HCT116 (cell line): Measurements from ENCODE around the gene CPZ. TPM values are rescaled to one million over a fixed set of nuclear protein-coding genes. Genes with fewer than 3 reads are reported as not detected.
"Not testable (repeated sequence)": the region's sequence is repeated elsewhere in the genome, so short reads cannot be mapped to it uniquely, and the experiment has no call there.

Source experiments
- ATAC-seq: fragments of 200-7000 bp; cut with Tn5 transposase; 2 replicates; pipeline ENCODE4 v1.9.1; 2020; ENCODE audit warnings: mild to moderate bottlenecking, moderate library complexity
- BruUV-seq: library from RNA; stranded (reverse); fragments of 400-500 nt; replicated peaks from 2 replicates; lab custom pipeline; 2021; lab: Mats Ljungman, UMichigan
- CTCF ChIA-PET: fragments of 300-600 bp; sonication (Branson Sonifier 250); formaldehyde crosslinking; loops from one replicate; lab custom pipeline; 2021; ENCODE audit warnings: antibody characterized with exemption; lab: Charles Lee
- POLR2A ChIA-PET: fragments of 300-600, 350-600 bp; sonication (Branson Sonifier 250); formaldehyde crosslinking; loops from one replicate; lab custom pipeline; 2021; ENCODE audit warnings: antibody characterized with exemption; lab: Charles Lee
- RAD21 ChIA-PET, 2 experiments: fragments of 300-600 bp; sonication (Branson Sonifier 250); formaldehyde crosslinking; loops; one replicate each; lab custom pipeline; 2023; ENCODE audit warnings: low total read pairs in 2 of 2; ENCODE audit not compliant: uncharacterized antibody in 2 of 2, unreplicated experiment in 2 of 2, low non-redundant PET in 1 of 2; lab: Charles Lee
- DNase-seq: peaks from one replicate; pipeline ENCODE4 v3.0.0-alpha.2; 2010; ENCODE audit warnings: low read depth, low spot score
- H2AFZ ChIP-seq: fragments of 200-600 bp; shearing (Covaris generic), sonication (generic); 2 replicates; pipeline ENCODE4 v1.6.1; 2017; ENCODE audit warnings: low read depth, mixed run types, mixed read lengths, antibody characterized with exemption, low read length; ENCODE audit not compliant: poor library complexity, severe bottlenecking
- H3K27ac ChIP-seq: 2 replicates; pipeline ENCODE4 v1.5.1; 2012; ENCODE audit warnings: low read depth, low read length
- H3K27me3 ChIP-seq: fragments of 200-600 bp; sonication (generic); 2 replicates; pipeline ENCODE4 v1.6.1; 2016; ENCODE audit warnings: mixed run types, low read length, mixed read lengths; ENCODE audit not compliant: insufficient read depth
- H3K36me3 ChIP-seq, 2 experiments: fragments of 200-500 bp in 1 of 2; fragments of 200-600 bp in 1 of 2; sonication (Bioruptor generic) in 1 of 2; sonication (generic) in 1 of 2; 2 replicates each; pipeline versions ENCODE4 v1.5.1 to v1.6.1; 2014 to 2016; ENCODE audit warnings: low read length in 2 of 2, inconsistent platforms in 1 of 2, mixed read lengths in 1 of 2, mixed run types in 1 of 2; ENCODE audit not compliant: insufficient read depth in 2 of 2, control insufficient read depth in 1 of 2
- H3K4me1 ChIP-seq, 2 experiments: fragments of 200-600 bp in 1 of 2; sonication (generic) in 1 of 2; 2 replicates each; pipeline versions ENCODE4 v1.5.1 to v1.6.1; 2012 to 2017; ENCODE audit warnings: low read length in 2 of 2, inconsistent platforms in 1 of 2, mild to moderate bottlenecking in 1 of 2, mixed read lengths in 1 of 2, mixed run types in 1 of 2, moderate library complexity in 1 of 2; ENCODE audit not compliant: insufficient read depth in 2 of 2, control insufficient read depth in 1 of 2
- H3K4me2 ChIP-seq: fragments of 200-600 bp; sonication (generic); 2 replicates; pipeline ENCODE4 v1.6.1; 2017; ENCODE audit warnings: mixed run types, low read length, mixed read lengths
- H3K4me3 ChIP-seq, 2 experiments: fragments of 200-600 bp in 1 of 2; sonication (generic) in 1 of 2; replicated peaks in 1 of 2; 2 replicates each; pipeline ENCODE4 v1.5.1; 2011 to 2016; ENCODE audit warnings: low read length in 2 of 2, control low read depth in 1 of 2, low read depth in 1 of 2, mild to moderate bottlenecking in 1 of 2, mixed read lengths in 1 of 2, mixed run types in 1 of 2
- H3K79me2 ChIP-seq: fragments of 200-600 bp; sonication (generic); 2 replicates; pipeline ENCODE4 v1.6.1; 2017; ENCODE audit warnings: mild to moderate bottlenecking, mixed run types, low read length, moderate library complexity, mixed read lengths; ENCODE audit not compliant: insufficient read depth
- H3K9ac ChIP-seq: fragments of 200-600 bp; sonication (generic); 2 replicates; pipeline ENCODE4 v1.6.1; 2016; ENCODE audit warnings: low read length, mixed read lengths
- H3K9me2 ChIP-seq: fragments of 200-600 bp; sonication (generic), shearing (Covaris generic); 2 replicates; pipeline ENCODE4 v1.6.1; 2017; ENCODE audit warnings: mixed run types, mild to moderate bottlenecking, moderate library complexity; ENCODE audit not compliant: insufficient read depth
- H3K9me3 ChIP-seq, 2 experiments: fragments of 200-500 bp in 1 of 2; fragments of 200-600 bp in 1 of 2; sonication (Bioruptor generic) in 1 of 2; sonication (generic) in 1 of 2; 2 replicates each; pipeline ENCODE4 v1.6.1; 2014 to 2017; ENCODE audit warnings: low read length in 2 of 2, mixed read lengths in 2 of 2, inconsistent platforms in 1 of 2, low read depth in 1 of 2, mild to moderate bottlenecking in 1 of 2, mixed run types in 1 of 2, moderate library complexity in 1 of 2; ENCODE audit not compliant: control insufficient read depth in 1 of 2, insufficient read depth in 1 of 2
- H4K20me1 ChIP-seq: fragments of 200-600 bp; sonication (generic), shearing (Covaris generic); 2 replicates; pipeline ENCODE4 v1.6.1; 2017; ENCODE audit warnings: mixed run types, mild to moderate bottlenecking, moderate library complexity; ENCODE audit not compliant: insufficient read depth
- CBX3 ChIP-seq: IDR thresholded peaks from 2 replicates; pipeline ENCODE4 v1.6.1; 2012; ENCODE audit warnings: low read depth
- ELF1 ChIP-seq: IDR thresholded peaks from 2 replicates; pipeline ENCODE4 v1.6.1; 2012; ENCODE audit warnings: low read depth, borderline replicate concordance
- EZH2 ChIP-seq: fragments of 200-600 bp; sonication (generic); IDR thresholded peaks from 2 replicates; pipeline ENCODE4 v1.6.1; 2017; ENCODE audit warnings: antibody characterized with exemption, mixed run types
- EZH2phosphoT487 ChIP-seq: fragments of 200-600 bp; IDR thresholded peaks from 2 replicates; pipeline ENCODE4 v1.6.1; 2018; ENCODE audit warnings: antibody characterized with exemption, borderline replicate concordance
- POLR2A ChIP-seq: IDR thresholded peaks from 2 replicates; pipeline ENCODE4 v1.7.0; 2011; ENCODE audit warnings: borderline replicate concordance; ENCODE audit not compliant: insufficient read depth, insufficient read length; ENCODE audit errors: extremely low read depth
- POLR2AphosphoS5 ChIP-seq: IDR thresholded peaks from 2 replicates; pipeline ENCODE4 v1.6.1; 2011; ENCODE audit warnings: mild to moderate bottlenecking, low read depth, low read length, moderate library complexity
- RAD21 ChIP-seq: IDR thresholded peaks from 2 replicates; pipeline ENCODE4 v1.6.1; 2012; ENCODE audit warnings: low read depth, mild to moderate bottlenecking
- SRF ChIP-seq: IDR thresholded peaks from 2 replicates; pipeline ENCODE4 v1.6.1; 2012; ENCODE audit warnings: low read depth
- TCF7L2 ChIP-seq: IDR thresholded peaks from 2 replicates; pipeline ENCODE4 v1.7.0; 2011; ENCODE audit warnings: borderline replicate concordance, inconsistent platforms; ENCODE audit not compliant: insufficient read depth, insufficient read length; ENCODE audit errors: extremely low read depth
- YY1 ChIP-seq: IDR thresholded peaks from 2 replicates; pipeline ENCODE4 v1.6.1; 2011; ENCODE audit warnings: low read length, low read depth, moderate library complexity, mild to moderate bottlenecking; ENCODE audit not compliant: insufficient replicate concordance; ENCODE audit errors: extremely low read depth
- ZFX ChIP-seq: fragments of 450-650 bp; IDR thresholded peaks from 2 replicates; pipeline ENCODE4 v1.6.1; 2017
- intact Hi-C: fragments of 100-400 bp; cut with micrococcal nuclease; formaldehyde crosslinking; loops from 2 replicates; pipeline ENCODE4 v1.10.0; 2022
- total RNA-seq: library from RNA; stranded (reverse); gene quantifications from one replicate; pipeline ENCODE4 v1.2.1, GENCODE V29; 2021; ENCODE audit not compliant: unreplicated experiment
- TF ChIP-seq, protein P1 (sequence below): IDR thresholded peaks from 2 replicates; pipeline ENCODE4 v1.6.1; 2012; ENCODE audit warnings: low read depth
- TF ChIP-seq, protein P2 (sequence below): IDR thresholded peaks from 2 replicates; pipeline ENCODE4 v1.6.1; 2012
- TF ChIP-seq, protein P3 (sequence below), 3 experiments: fragments of 200-600 bp in 1 of 3; sonication (generic) in 1 of 3; IDR thresholded peaks in 2 of 3; conservative IDR thresholded peaks in 1 of 3; 2 replicates each; pipeline ENCODE4 v1.5.1; 2012 to 2017; ENCODE audit warnings: low read depth in 2 of 3, low read length in 2 of 3, antibody characterized with exemption in 1 of 3, borderline replicate concordance in 1 of 3, control low read depth in 1 of 3, mild to moderate bottlenecking in 1 of 3, mixed read lengths in 1 of 3, mixed run types in 1 of 3, moderate library complexity in 1 of 3; ENCODE audit not compliant: insufficient read depth in 1 of 3

The CPZ gene
- total RNA-seq, 1 experiment from 2014 or later = not detected

DNA sequence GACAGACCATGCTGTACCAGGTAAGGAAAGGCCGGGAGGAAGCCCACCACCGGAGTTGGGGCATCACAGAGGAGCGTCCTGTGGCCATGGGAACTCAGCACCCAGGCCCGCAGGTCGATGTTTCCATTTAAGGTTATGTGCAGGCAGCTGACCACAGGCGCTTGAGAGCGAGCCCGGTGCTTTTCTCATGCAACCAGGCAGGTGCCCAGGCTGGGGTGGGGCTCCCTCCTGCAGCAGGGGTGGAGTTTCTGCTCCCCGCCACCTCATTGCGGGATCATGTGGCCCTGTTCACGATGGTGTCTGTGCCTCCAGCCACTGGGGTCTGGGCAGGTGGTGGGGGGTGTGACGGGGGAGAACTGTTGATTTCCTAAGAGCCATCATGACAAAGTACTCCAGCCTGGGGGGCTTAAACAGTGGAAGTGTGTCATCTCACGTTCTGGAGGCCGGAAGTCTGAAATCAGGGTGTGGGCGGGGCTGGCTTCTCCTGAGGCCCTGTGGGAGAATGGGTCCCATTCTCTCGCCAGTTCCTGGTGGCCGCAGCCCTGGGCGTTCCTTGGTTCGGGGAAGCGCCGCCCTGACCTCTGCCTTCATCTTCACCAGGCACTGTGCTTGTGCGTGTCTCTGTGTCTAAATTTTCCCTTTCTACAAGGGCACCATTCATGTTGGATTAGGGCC, 60.9 kb downstream of the CPZ start:
- TF ChIP-seq TCF7L2 = no peak
- no peak for TF ChIP-seq SRF
- TF ChIP-seq, protein P1, sequence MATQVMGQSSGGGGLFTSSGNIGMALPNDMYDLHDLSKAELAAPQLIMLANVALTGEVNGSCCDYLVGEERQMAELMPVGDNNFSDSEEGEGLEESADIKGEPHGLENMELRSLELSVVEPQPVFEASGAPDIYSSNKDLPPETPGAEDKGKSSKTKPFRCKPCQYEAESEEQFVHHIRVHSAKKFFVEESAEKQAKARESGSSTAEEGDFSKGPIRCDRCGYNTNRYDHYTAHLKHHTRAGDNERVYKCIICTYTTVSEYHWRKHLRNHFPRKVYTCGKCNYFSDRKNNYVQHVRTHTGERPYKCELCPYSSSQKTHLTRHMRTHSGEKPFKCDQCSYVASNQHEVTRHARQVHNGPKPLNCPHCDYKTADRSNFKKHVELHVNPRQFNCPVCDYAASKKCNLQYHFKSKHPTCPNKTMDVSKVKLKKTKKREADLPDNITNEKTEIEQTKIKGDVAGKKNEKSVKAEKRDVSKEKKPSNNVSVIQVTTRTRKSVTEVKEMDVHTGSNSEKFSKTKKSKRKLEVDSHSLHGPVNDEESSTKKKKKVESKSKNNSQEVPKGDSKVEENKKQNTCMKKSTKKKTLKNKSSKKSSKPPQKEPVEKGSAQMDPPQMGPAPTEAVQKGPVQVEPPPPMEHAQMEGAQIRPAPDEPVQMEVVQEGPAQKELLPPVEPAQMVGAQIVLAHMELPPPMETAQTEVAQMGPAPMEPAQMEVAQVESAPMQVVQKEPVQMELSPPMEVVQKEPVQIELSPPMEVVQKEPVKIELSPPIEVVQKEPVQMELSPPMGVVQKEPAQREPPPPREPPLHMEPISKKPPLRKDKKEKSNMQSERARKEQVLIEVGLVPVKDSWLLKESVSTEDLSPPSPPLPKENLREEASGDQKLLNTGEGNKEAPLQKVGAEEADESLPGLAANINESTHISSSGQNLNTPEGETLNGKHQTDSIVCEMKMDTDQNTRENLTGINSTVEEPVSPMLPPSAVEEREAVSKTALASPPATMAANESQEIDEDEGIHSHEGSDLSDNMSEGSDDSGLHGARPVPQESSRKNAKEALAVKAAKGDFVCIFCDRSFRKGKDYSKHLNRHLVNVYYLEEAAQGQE = no peak
- TF ChIP-seq CBX3 = no peak
- TF ChIP-seq EZH2phosphoT487 = no peak
- TF ChIP-seq ZFX = no peak
- TF ChIP-seq EZH2 = no peak
- TF ChIP-seq POLR2AphosphoS5 = no peak
- TF ChIP-seq ELF1 = no peak
- TF ChIP-seq, protein P2, sequence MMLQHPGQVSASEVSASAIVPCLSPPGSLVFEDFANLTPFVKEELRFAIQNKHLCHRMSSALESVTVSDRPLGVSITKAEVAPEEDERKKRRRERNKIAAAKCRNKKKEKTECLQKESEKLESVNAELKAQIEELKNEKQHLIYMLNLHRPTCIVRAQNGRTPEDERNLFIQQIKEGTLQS = no peak
- TF ChIP-seq, protein P3, sequence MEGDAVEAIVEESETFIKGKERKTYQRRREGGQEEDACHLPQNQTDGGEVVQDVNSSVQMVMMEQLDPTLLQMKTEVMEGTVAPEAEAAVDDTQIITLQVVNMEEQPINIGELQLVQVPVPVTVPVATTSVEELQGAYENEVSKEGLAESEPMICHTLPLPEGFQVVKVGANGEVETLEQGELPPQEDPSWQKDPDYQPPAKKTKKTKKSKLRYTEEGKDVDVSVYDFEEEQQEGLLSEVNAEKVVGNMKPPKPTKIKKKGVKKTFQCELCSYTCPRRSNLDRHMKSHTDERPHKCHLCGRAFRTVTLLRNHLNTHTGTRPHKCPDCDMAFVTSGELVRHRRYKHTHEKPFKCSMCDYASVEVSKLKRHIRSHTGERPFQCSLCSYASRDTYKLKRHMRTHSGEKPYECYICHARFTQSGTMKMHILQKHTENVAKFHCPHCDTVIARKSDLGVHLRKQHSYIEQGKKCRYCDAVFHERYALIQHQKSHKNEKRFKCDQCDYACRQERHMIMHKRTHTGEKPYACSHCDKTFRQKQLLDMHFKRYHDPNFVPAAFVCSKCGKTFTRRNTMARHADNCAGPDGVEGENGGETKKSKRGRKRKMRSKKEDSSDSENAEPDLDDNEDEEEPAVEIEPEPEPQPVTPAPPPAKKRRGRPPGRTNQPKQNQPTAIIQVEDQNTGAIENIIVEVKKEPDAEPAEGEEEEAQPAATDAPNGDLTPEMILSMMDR (IDR thresholded peaks at IDR 0.05 in 2 of 3, conservative IDR thresholded peaks at IDR 0.05 in 1 of 3; ENCODE audit: borderline replicate concordance in 1 of 3, insufficient read depth in 1 of 3, low read depth in 2 of 3, low read length in 2 of 3) = no peak
- TF ChIP-seq POLR2A = no peak
- no peak for TF ChIP-seq YY1
- TF ChIP-seq RAD21 = no peak
- H2AFZ ChIP-seq = no peak overlapping the region
- no peaks in the 10 kb centered on the region for H4K20me1 ChIP-seq
- BruUV-seq = no TSS peak
- no peak for DNase-seq
- H3K9ac ChIP-seq = no peak overlapping the region
- no peaks in the 10 kb centered on the region for H3K4me1 ChIP-seq
- POLR2A ChIA-PET = no interaction called here
- no peaks in the 10 kb centered on the region for H3K9me2 ChIP-seq
- no peaks in the 10 kb centered on the region for H3K36me3 ChIP-seq
- H3K27ac ChIP-seq = no peak overlapping the region
- RAD21 ChIA-PET = no interaction called here
- H3K79me2 ChIP-seq = no peaks in the 10 kb centered on the region
- no peak for ATAC-seq
- H3K4me2 ChIP-seq = no peak overlapping the region
- H3K9me3 ChIP-seq = no peaks in the 10 kb centered on the region
- H3K4me3 ChIP-seq = no peak overlapping the region
- no peaks in the 10 kb centered on the region; the same call in 1 of the 2 replicates for H3K27me3 ChIP-seq
- intact Hi-C loops = no loop called here
- CTCF ChIA-PET = no interaction called here

DNA sequence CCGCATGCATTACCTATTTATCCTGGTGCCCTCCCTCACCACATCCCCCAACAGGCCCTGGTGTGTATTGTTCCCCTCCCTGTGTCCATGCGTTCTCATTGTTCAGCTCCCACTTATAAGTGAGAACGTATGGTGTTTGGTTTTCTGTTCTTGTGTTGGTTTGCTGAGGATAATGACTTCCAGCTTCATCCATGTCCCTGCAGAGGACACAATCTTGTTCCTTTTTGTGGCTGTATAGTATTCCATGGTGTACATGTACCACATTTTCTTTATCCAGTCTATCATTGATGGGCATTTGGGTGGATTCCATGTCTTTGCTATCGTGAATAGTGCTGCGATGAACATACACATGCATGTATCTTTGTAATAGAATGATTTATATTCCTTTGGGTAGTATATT, 61.6 kb downstream of the CPZ start:
- H4K20me1 ChIP-seq, H2AFZ ChIP-seq, RAD21 ChIA-PET, CTCF ChIA-PET, H3K9me3 ChIP-seq, H3K27me3 ChIP-seq, POLR2A ChIA-PET, H3K36me3 ChIP-seq, intact Hi-C loops, DNase-seq, H3K4me1 ChIP-seq, H3K27ac ChIP-seq, BruUV-seq, ATAC-seq, H3K4me2 ChIP-seq, H3K4me3 ChIP-seq, H3K9ac ChIP-seq, H3K79me2 ChIP-seq, H3K9me2 ChIP-seq: not testable (repeated sequence)
